Natural killer cell (primary cell): ENCODE results near the gene ISG20. TPM values are rescaled to one million over a fixed set of nuclear protein-coding genes. Genes with fewer than 3 reads are reported as not detected.

ENCODE experiments used
- ATAC-seq, 3 donors: fragments of 150-1000 bp in 2 of 3; fragments of 200-7000 bp in 1 of 3; cut with Tn5 transposase; 1 replicate in 1 of 3; 2 replicates in 2 of 3; pipeline ENCODE4 v1.10.0; 2021; ENCODE audit warnings: mild to moderate bottlenecking in 2 of 3, moderate library complexity in 2 of 3
- DNase-seq, 2 donors: peaks; one replicate each; pipeline versions ENCODE4 v3.0.0 to v3.0.0-alpha.2; 2013 to 2021; ENCODE audit warnings: mixed read lengths in 1 of 2
- H3K27ac ChIP-seq: one replicate; pipeline ENCODE4 v1.5.1; 2013; ENCODE audit warnings: mild to moderate bottlenecking, low read length
- H3K27me3 ChIP-seq: one replicate; pipeline ENCODE4 v1.6.1; 2013; ENCODE audit warnings: low read length; ENCODE audit not compliant: control insufficient read depth, insufficient read depth
- H3K36me3 ChIP-seq: one replicate; pipeline ENCODE4 v1.6.1; 2013; ENCODE audit warnings: low read length; ENCODE audit not compliant: control insufficient read depth, insufficient read depth
- H3K4me1 ChIP-seq: one replicate; pipeline ENCODE4 v1.6.1; 2013; ENCODE audit warnings: low read length; ENCODE audit not compliant: control insufficient read depth, insufficient read depth
- H3K4me3 ChIP-seq: one replicate; pipeline ENCODE4 v1.5.1; 2013; ENCODE audit warnings: low read length
- H3K9me3 ChIP-seq: one replicate; pipeline ENCODE4 v1.6.1; 2013; ENCODE audit warnings: low read length; ENCODE audit not compliant: control insufficient read depth, insufficient read depth
- H3K27ac Mint-ChIP-seq, 2 donors: one replicate each; pipeline ENCODE4 v1.8.0; 2022; ENCODE audit warnings: mild to moderate bottlenecking in 2 of 2, mixed read lengths in 2 of 2, moderate library complexity in 1 of 2
- H3K27me3 Mint-ChIP-seq, 2 donors: one replicate each; pipeline ENCODE4 v1.8.0; 2022; ENCODE audit warnings: low read depth in 2 of 2, mixed read lengths in 2 of 2
- H3K36me3 Mint-ChIP-seq: one replicate; pipeline ENCODE4 v1.8.0; 2022; ENCODE audit warnings: mixed read lengths
- H3K4me1 Mint-ChIP-seq, 2 donors: one replicate each; pipeline ENCODE4 v1.8.0; 2022; ENCODE audit warnings: mixed read lengths in 2 of 2
- H3K4me3 Mint-ChIP-seq: one replicate; pipeline ENCODE4 v1.8.0; 2022; ENCODE audit warnings: mild to moderate bottlenecking, moderate library complexity, mixed read lengths
- H3K9me3 Mint-ChIP-seq, 2 donors: one replicate each; pipeline ENCODE4 v1.8.0; 2022; ENCODE audit warnings: mixed read lengths in 2 of 2
- CTCF ChIP-seq: fragments of 200-600 bp; IDR thresholded peaks from one replicate; pipeline ENCODE4 v1.8.0; 2022; ENCODE audit warnings: antibody characterized with exemption
- WGBS: methylation state at CpG from one replicate; pipeline ENCODE4 v1.1.7; 2013; ENCODE audit warnings: missing lambda C conversion rate; ENCODE audit not compliant: insufficient coverage; 5-methylcytosine and 5-hydroxymethylcytosine counted together
- intact Hi-C: fragments of 100-400 bp; cut with micrococcal nuclease; formaldehyde crosslinking; loops from one replicate; pipeline ENCODE4 v1.14.2; 2022
- total RNA-seq, 4 donors: library from RNA; stranded (reverse); fragments of 120-200 nt in 1 of 4; gene quantifications; one replicate each; pipeline versions ENCODE4 v1.2.3 to v1.2.4, GENCODE V29; 2013 to 2022

ISG20 gene
- total RNA-seq, 3 donors from 2014 or later (not counting 1 experiment from before 2014, with no cell fraction given) = 80.6 to 137 (median 116) TPM

- WGBS = 98% methylated on average over 5 of the region's 5 CpGs
- no peaks in the 10 kb centered on the region for H3K36me3 ChIP-seq
- Mint-ChIP-seq H3K27me3 (peaks cover 46% of the 10 kb centered on the region in 2 donors), H3K4me1 (peaks cover 16 to 20% of the 10 kb centered on the region in 2 donors), H3K36me3 (peaks cover 9% of the 10 kb centered on the region), H3K9me3 (no peaks in the 10 kb centered on the region), H3K4me3 (no peak overlapping the region), H3K27ac (no peak overlapping the region)
- DNase-seq (no peak), ATAC-seq (no peak)
- H3K27me3 ChIP-seq = peaks cover 14% of the 10 kb centered on the region
- no peak for TF ChIP-seq CTCF
- peaks cover 9% of the 10 kb centered on the region for H3K4me1 ChIP-seq
- H3K27ac ChIP-seq = no peak overlapping the region
- intact Hi-C loops = no loop called here
- no peaks in the 10 kb centered on the region for H3K9me3 ChIP-seq
- no peak overlapping the region for H3K4me3 ChIP-seq
Measured at GRCh38 chr15:88703533-88703932, 64.7 kb downstream of the ISG20 start.

- Histone ChIP-seq H3K27me3 (peaks cover 14% of the 10 kb centered on the region), H3K4me1 (peaks cover 9% of the 10 kb centered on the region), H3K4me3 (peak overlapping the region; percentile 7), H3K27ac (no peak overlapping the region), H3K9me3 (no peaks in the 10 kb centered on the region), H3K36me3 (no peaks in the 10 kb centered on the region)
- Mint-ChIP-seq H3K4me1 (peaks cover 16 to 20% of the 10 kb centered on the region in 2 donors), H3K36me3 (peaks cover 9% of the 10 kb centered on the region), H3K4me3 (peak overlapping the region; percentile 86), H3K27ac (peak overlapping the region in 1 of 2 donors; percentile 70), H3K27me3 (peaks cover 39 to 45% of the 10 kb centered on the region in 2 donors), H3K9me3 (no peaks in the 10 kb centered on the region)
- intact Hi-C loops = no loop called here
- DNase-seq (no peak), ATAC-seq (peak in 1 of 3 donors; percentile 34)
- no peak for TF ChIP-seq CTCF
- 6% methylated on average over 60 of the region's 60 CpGs for WGBS
Measured at GRCh38 chr15:88704791-88705768, 66.3 kb downstream of the ISG20 start.

- H3K9me3 ChIP-seq = no peaks in the 10 kb centered on the region
- no peaks in the 10 kb centered on the region for H3K9me3 Mint-ChIP-seq
- H3K4me3 Mint-ChIP-seq = peak overlapping the region; percentile 68
- 88% methylated on average over 11 of the region's 11 CpGs for WGBS
- H3K36me3 ChIP-seq = no peaks in the 10 kb centered on the region
- peaks cover 16 to 20% of the 10 kb centered on the region in 2 donors for H3K4me1 Mint-ChIP-seq
- H3K4me1 ChIP-seq = peaks cover 9% of the 10 kb centered on the region
- H3K27ac Mint-ChIP-seq = peak overlapping the region in 1 of 2 donors; percentile 70
- peaks cover 37 to 45% of the 10 kb centered on the region in 2 donors for H3K27me3 Mint-ChIP-seq
- H3K27ac ChIP-seq = no peak overlapping the region
- TF ChIP-seq CTCF = no peak
- H3K27me3 ChIP-seq = peaks cover 14% of the 10 kb centered on the region
- ATAC-seq (no peak), DNase-seq (no peak)
- peaks cover 9% of the 10 kb centered on the region for H3K36me3 Mint-ChIP-seq
- no peak overlapping the region for H3K4me3 ChIP-seq
- intact Hi-C loops = no loop called here
Measured at GRCh38 chr15:88705769-88706165, 67.0 kb downstream of the ISG20 start.

Other genes with a start within 250 kb of the ISG20 start
- gene MRPL46, start 171.6 kb upstream of the ISG20 start, total RNA-seq = 10 to 100 TPM in 2 of 3 donors, 1 to 10 TPM in 1; 9.8 to 11.0 (median 10.2) TPM
- gene MRPS11, start 171.3 kb upstream of the ISG20 start, total RNA-seq = 10 to 100 TPM; 17.0 to 27.6 (median 22.4) TPM
- gene DET1, start 92.3 kb upstream of the ISG20 start, total RNA-seq = 1 to 10 TPM; 3.9 to 5.8 (median 5.2) TPM
- 10 to 100 TPM; 19.9 to 26.9 (median 20.9) TPM for gene AEN, start 17.7 kb upstream of the ISG20 start, total RNA-seq
- not detected for gene ACAN, start 164.4 kb downstream of the ISG20 start, total RNA-seq